ENCODE measurements around the gene IKBKG.

DNA sequence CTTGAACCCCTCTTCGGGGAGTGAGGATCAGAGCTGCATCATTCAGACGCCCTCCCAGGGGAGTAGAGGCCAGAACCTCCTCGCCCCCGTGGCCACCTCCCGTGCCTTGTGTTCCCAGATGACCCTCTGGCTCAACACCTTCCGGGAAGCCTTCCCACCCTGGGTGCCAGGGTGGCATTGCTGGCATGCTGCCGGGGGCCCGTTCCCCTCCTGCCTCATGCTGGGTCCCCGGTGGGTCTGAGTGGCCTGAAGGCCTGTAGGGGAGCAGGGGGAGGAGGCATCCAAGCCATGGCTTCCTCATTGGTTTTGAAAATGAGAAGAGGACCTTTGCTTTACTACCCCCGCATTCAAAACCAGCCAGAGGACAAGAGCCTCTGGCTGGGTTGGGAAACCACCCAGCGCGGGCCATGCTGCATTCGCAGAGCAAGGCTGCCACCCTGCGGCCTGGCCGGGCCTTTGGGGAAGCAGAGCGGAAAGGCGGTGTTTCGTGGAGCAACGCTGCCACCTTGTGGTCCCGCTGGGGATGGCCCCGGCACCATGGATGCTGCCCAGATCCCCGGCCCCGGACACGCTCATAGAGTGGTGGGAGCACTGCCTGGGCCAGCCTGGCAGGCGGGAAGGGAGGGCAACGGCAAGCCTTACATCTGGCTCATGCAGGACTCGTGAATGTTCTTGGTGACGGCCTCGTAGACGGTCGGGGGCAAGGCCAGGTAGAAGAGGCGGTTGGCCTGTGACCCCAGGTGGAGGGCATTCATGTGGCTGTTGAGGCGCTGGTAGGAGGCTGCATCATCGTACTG lies 12.7 kb upstream of the IKBKG start:
- TF ChIP-seq POLR2A (IDR thresholded peaks at IDR 0.05) (no peak), EP300 (IDR thresholded peaks at IDR 0.05) (no peak), POLR2AphosphoS5 (IDR thresholded peaks at IDR 0.05) (peak in 3 of 4 donors; percentile 41 to 43 (median 42))
- TF ChIP-seq, protein P1, sequence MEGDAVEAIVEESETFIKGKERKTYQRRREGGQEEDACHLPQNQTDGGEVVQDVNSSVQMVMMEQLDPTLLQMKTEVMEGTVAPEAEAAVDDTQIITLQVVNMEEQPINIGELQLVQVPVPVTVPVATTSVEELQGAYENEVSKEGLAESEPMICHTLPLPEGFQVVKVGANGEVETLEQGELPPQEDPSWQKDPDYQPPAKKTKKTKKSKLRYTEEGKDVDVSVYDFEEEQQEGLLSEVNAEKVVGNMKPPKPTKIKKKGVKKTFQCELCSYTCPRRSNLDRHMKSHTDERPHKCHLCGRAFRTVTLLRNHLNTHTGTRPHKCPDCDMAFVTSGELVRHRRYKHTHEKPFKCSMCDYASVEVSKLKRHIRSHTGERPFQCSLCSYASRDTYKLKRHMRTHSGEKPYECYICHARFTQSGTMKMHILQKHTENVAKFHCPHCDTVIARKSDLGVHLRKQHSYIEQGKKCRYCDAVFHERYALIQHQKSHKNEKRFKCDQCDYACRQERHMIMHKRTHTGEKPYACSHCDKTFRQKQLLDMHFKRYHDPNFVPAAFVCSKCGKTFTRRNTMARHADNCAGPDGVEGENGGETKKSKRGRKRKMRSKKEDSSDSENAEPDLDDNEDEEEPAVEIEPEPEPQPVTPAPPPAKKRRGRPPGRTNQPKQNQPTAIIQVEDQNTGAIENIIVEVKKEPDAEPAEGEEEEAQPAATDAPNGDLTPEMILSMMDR (IDR thresholded peaks at IDR 0.05), result peak; percentile 86 to 99 (median 95)
